Smooth muscle cell (in vitro differentiated cells): ENCODE results near the gene SLC27A2. TPM values are rescaled to one million over a fixed set of nuclear protein-coding genes. Genes with fewer than 3 reads are reported as not detected.

Experiments
- DNase-seq: peaks from one replicate; lab custom pipeline; 2025; ENCODE audit not compliant: unreplicated experiment; lab: John Stamatoyannopoulos, UW
- H2AFZ ChIP-seq: fragments of 200-600 bp; sonication (generic); 2 replicates; pipeline ENCODE4 v1.6.0; 2016; ENCODE audit warnings: antibody characterized with exemption, low read depth, mild to moderate bottlenecking
- H3F3A ChIP-seq: fragments of 200-600 bp; sonication (generic); 2 replicates; pipeline ENCODE4 v1.6.0; 2017; ENCODE audit warnings: antibody characterized with exemption, low read depth
- H3K27ac ChIP-seq: fragments of 200-600 bp; sonication (generic); 2 replicates; pipeline ENCODE4 v1.5.1; 2016; ENCODE audit warnings: low read depth, mild to moderate bottlenecking
- H3K27me3 ChIP-seq: fragments of 200-600 bp; sonication (generic); 2 replicates; pipeline ENCODE4 v1.6.1; 2016; ENCODE audit warnings: low read depth, mild to moderate bottlenecking
- H3K36me3 ChIP-seq: fragments of 200-600 bp; sonication (generic); 2 replicates; pipeline ENCODE4 v1.5.1; 2016; ENCODE audit warnings: low read depth
- H3K4me1 ChIP-seq: fragments of 200-600 bp; sonication (generic); 2 replicates; pipeline ENCODE4 v1.5.1; 2016; ENCODE audit warnings: low read depth
- H3K4me2 ChIP-seq: fragments of 200-600 bp; sonication (generic); 2 replicates; pipeline ENCODE4 v1.6.0; 2016; ENCODE audit warnings: mild to moderate bottlenecking
- H3K4me3 ChIP-seq: fragments of 200-600 bp; sonication (generic); 2 replicates; pipeline ENCODE4 v1.5.1; 2016; ENCODE audit warnings: mild to moderate bottlenecking
- H3K79me2 ChIP-seq: fragments of 200-600 bp; sonication (generic); 2 replicates; pipeline ENCODE4 v1.6.0; 2016; ENCODE audit warnings: low read depth, mild to moderate bottlenecking
- H3K9ac ChIP-seq: fragments of 200-600 bp; sonication (generic); 2 replicates; pipeline ENCODE4 v1.6.0; 2016; ENCODE audit warnings: low read depth
- H3K9me3 ChIP-seq: fragments of 200-600 bp; sonication (generic); replicated peaks from 2 replicates; pipeline ENCODE4 v1.5.1; 2016; ENCODE audit warnings: low read depth
- H4K20me1 ChIP-seq: fragments of 200-600 bp; sonication (generic); 2 replicates; pipeline ENCODE4 v1.6.0; 2016; ENCODE audit warnings: low read depth
- WGBS: methylation state at CpG from one replicate; pipeline ENCODE4 v1.1.7; 2016; ENCODE audit warnings: low lambda C conversion rate; 5-methylcytosine and 5-hydroxymethylcytosine counted together
- polyA plus RNA-seq: library from polyadenylated mRNA; unstranded; fragments of >200 nt; fragmentation: Nextera tagmentation; extraction: Ambion mirVana; gene quantifications from 2 replicates; pipeline ENCODE4 v1.2.1, GENCODE V29; 2016
- total RNA-seq: library from RNA; depleted of rRNA; stranded (reverse); fragments of >200 nt; gene quantifications from 2 replicates; pipeline ENCODE4 v1.2.3, GENCODE V29; 2014
- TF ChIP-seq, protein P1 (sequence below): fragments of 200-600 bp; sonication (generic); IDR thresholded peaks from 2 replicates; pipeline ENCODE4 v1.5.1; 2017; ENCODE audit warnings: borderline replicate concordance, mild to moderate bottlenecking, antibody characterized with exemption; ENCODE audit not compliant: insufficient read depth, poor library complexity, severe bottlenecking

The SLC27A2 gene
- total and polyA plus RNA-seq, 2 experiments from 2014 or later: 1.6 TPM; not detected in 1

DNA sequence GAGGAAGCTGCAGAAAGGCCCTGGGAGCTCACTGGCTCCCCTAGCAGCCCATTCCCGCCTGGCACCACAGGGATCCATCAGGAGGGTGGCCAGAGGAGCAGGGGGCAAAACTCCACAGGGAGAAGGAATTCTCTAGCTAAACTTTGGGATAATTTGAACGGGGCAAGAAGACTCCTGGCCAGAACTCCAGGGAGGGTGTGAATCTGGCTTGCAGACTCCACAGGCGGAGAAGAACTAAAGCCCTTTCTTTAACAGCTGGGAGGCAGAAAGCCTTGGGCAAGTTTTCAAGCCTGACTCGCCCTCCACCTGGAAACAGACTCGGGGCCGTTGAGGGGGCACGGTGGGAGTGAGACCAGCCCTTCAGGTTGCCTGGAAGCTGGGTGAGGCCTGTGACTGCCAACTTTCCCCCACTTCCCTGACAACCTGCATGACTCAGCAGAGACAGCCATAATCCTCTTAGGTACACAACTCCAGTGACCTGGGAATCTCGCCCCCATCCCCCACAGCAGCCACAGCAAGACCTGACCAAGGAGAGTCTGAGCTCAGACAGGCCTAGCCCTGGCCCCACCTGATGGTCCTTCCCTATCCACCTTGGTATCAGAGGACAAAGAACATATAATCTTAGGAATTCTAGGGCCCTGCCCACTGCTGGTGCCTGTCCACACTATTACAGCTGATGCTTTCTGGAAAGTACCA, 28.6 kb downstream of the SLC27A2 start:
- no peaks in the 10 kb centered on the region for H3F3A ChIP-seq
- TF ChIP-seq, protein P1, sequence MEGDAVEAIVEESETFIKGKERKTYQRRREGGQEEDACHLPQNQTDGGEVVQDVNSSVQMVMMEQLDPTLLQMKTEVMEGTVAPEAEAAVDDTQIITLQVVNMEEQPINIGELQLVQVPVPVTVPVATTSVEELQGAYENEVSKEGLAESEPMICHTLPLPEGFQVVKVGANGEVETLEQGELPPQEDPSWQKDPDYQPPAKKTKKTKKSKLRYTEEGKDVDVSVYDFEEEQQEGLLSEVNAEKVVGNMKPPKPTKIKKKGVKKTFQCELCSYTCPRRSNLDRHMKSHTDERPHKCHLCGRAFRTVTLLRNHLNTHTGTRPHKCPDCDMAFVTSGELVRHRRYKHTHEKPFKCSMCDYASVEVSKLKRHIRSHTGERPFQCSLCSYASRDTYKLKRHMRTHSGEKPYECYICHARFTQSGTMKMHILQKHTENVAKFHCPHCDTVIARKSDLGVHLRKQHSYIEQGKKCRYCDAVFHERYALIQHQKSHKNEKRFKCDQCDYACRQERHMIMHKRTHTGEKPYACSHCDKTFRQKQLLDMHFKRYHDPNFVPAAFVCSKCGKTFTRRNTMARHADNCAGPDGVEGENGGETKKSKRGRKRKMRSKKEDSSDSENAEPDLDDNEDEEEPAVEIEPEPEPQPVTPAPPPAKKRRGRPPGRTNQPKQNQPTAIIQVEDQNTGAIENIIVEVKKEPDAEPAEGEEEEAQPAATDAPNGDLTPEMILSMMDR: no peak
- WGBS: 80% methylated on average over 8 of the region's 8 CpGs
- no peaks in the 10 kb centered on the region for H3K4me1 ChIP-seq
- no peaks in the 10 kb centered on the region for H3K79me2 ChIP-seq
- no peak overlapping the region for H2AFZ ChIP-seq
- H3K4me2 ChIP-seq: no peak overlapping the region
- H3K9ac ChIP-seq: no peak overlapping the region
- no peaks in the 10 kb centered on the region for H3K27me3 ChIP-seq
- no peaks in the 10 kb centered on the region for H3K9me3 ChIP-seq
- H4K20me1 ChIP-seq: no peaks in the 10 kb centered on the region
- H3K27ac ChIP-seq: peak overlapping the region; percentile 67
- no peak for DNase-seq
- H3K36me3 ChIP-seq: no peaks in the 10 kb centered on the region
- no peak overlapping the region for H3K4me3 ChIP-seq

DNA sequence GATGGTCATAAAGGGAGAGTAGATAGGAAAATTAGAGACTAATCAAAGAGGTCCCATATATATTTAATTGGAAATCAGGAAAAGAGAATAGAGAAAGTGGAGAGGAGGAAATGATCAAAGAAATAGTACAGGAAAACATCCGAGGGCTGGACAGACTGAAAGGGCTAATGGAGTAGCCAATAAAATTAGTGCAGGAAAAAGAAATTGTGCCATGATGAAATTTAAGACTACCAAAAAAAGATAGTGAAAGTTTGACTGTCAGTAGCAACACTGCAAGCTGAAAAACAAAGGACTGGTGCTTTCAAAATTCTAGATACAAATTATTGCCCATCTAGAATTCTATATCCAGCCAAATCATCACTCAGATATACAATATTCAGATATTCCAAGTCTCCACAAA, 36.3 kb downstream of the SLC27A2 start:
- Histone ChIP-seq H3K79me2 (no peaks in the 10 kb centered on the region), H3K9ac (no peak overlapping the region), H3K27me3 (no peaks in the 10 kb centered on the region), H4K20me1 (no peaks in the 10 kb centered on the region), H3K4me3 (no peak overlapping the region), H3K36me3 (no peaks in the 10 kb centered on the region), H3K4me2 (no peak overlapping the region), H3K27ac (no peak overlapping the region), H3F3A (no peaks in the 10 kb centered on the region), H2AFZ (no peak overlapping the region), H3K9me3 (no peaks in the 10 kb centered on the region), H3K4me1 (no peaks in the 10 kb centered on the region)
- 72% methylated on average over 1 of the region's 1 CpG for WGBS
- DNase-seq: no peak
- TF ChIP-seq, protein P1: no peak

DNA sequence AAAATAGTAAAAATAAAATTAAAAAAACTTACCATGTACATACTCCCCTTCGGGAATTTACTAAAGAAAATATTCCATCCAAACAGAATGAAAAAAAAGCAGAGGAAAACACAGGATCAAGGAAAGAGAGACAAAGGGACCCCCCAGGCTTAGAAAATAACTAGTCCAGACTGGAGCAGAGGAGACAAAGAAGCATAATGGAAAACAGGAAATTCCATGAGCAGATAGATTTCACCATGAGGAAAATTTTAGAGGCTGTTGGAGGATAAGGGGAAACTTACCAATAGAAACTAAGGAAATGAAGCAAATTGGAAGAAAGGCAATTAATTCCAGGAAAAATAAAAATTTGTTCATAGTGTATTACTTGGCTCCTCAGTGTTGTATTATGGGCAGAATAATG, 36.7 kb downstream of the SLC27A2 start:
- Histone ChIP-seq H2AFZ (no peak overlapping the region), H3K4me1 (no peaks in the 10 kb centered on the region), H3K36me3 (no peaks in the 10 kb centered on the region), H3K9me3 (no peaks in the 10 kb centered on the region), H3K4me3 (no peak overlapping the region), H3K27ac (no peak overlapping the region), H4K20me1 (no peaks in the 10 kb centered on the region), H3K4me2 (no peak overlapping the region), H3K9ac (no peak overlapping the region), H3K27me3 (no peaks in the 10 kb centered on the region), H3F3A (no peaks in the 10 kb centered on the region), H3K79me2 (no peaks in the 10 kb centered on the region)
- WGBS: 86% methylated on average over 1 of the region's 1 CpG
- no peak for DNase-seq
- TF ChIP-seq, protein P1: no peak

DNA sequence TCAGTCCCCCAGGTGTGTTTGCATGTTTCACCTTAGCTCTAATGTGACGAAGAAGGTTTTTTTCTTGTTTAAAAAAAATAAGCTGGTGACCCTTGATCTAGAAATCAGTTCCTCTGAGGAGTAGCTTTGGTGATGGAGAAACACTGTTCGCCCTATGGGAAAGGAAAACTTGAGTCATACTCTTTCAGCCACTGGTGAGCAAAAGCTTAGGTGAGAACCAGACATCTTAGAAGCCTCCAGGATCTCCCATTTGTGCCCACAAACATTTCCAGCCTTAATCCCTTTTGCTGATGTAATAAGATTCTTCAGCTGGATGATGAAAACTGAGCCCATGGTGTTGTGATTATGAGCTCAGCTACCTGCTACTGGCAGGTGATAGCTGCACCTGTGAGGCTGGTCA, 37.8 kb downstream of the SLC27A2 start:
- TF ChIP-seq, protein P1: no peak

More for the DNA sequence above, 37.8 kb downstream of the SLC27A2 start:
- H2AFZ ChIP-seq: no peak overlapping the region
- H3K4me3 ChIP-seq: no peak overlapping the region
- no peak overlapping the region for H3K9ac ChIP-seq
- peak overlapping the region; percentile 52 for H3K27ac ChIP-seq
- no peaks in the 10 kb centered on the region for H3K9me3 ChIP-seq
- no peaks in the 10 kb centered on the region for H3K4me1 ChIP-seq
- no peaks in the 10 kb centered on the region for H3F3A ChIP-seq
- no peaks in the 10 kb centered on the region for H3K79me2 ChIP-seq
- H3K36me3 ChIP-seq: no peaks in the 10 kb centered on the region
- 46% methylated on average over 2 of the region's 2 CpGs for WGBS
- DNase-seq: no peak
- H4K20me1 ChIP-seq: no peaks in the 10 kb centered on the region
- H3K27me3 ChIP-seq: no peaks in the 10 kb centered on the region
- H3K4me2 ChIP-seq: no peak overlapping the region
